Calu3 (cell line): ENCODE results near the gene LAMTOR3. TPM values are rescaled to one million over a fixed set of nuclear protein-coding genes. Genes with fewer than 3 reads are reported as not detected.

ENCODE experiments used
- Bru-seq: library from RNA; stranded (reverse); fragments of 400-500 nt; gene quantifications from one replicate; lab custom pipeline; 2021; lab: Mats Ljungman, UMichigan
- BruChase-seq, 2 experiments: library from RNA; stranded (reverse); fragments of 400-500 nt; gene quantifications; one replicate each; lab custom pipeline; 2021; lab: Mats Ljungman, UMichigan
- BruUV-seq: library from RNA; stranded (reverse); fragments of 400-500 nt; replicated peaks from 2 replicates; lab custom pipeline; 2021; lab: Mats Ljungman, UMichigan
- CTCF ChIA-PET: fragments of 300-600 bp; sonication (Branson Sonifier 250); formaldehyde crosslinking; loops from one replicate; lab custom pipeline; 2022; ENCODE audit warnings: antibody characterized with exemption; lab: Charles Lee
- DNase-seq: peaks from one replicate; pipeline ENCODE4 v3.0.0; 2022
- H3K27ac Mint-ChIP-seq: one replicate; pipeline ENCODE4 v1.8.0; 2022; ENCODE audit warnings: mixed read lengths; ENCODE audit not compliant: unreplicated experiment
- H3K27me3 Mint-ChIP-seq: one replicate; pipeline ENCODE4 v1.8.0; 2022; ENCODE audit warnings: mixed read lengths; ENCODE audit not compliant: unreplicated experiment
- H3K36me3 Mint-ChIP-seq: one replicate; pipeline ENCODE4 v1.8.0; 2022; ENCODE audit warnings: mild to moderate bottlenecking, moderate library complexity, mixed read lengths; ENCODE audit not compliant: insufficient read depth, unreplicated experiment
- H3K4me1 Mint-ChIP-seq: one replicate; pipeline ENCODE4 v1.8.0; 2022; ENCODE audit warnings: mild to moderate bottlenecking, low read depth, mixed read lengths; ENCODE audit not compliant: unreplicated experiment
- H3K4me3 Mint-ChIP-seq: one replicate; pipeline ENCODE4 v1.8.0; 2022; ENCODE audit warnings: mild to moderate bottlenecking, low read depth, moderate library complexity, mixed read lengths; ENCODE audit not compliant: unreplicated experiment
- H3K9me3 Mint-ChIP-seq: one replicate; pipeline ENCODE4 v1.8.0; 2022; ENCODE audit warnings: low read depth, mixed read lengths; ENCODE audit not compliant: unreplicated experiment
- CTCF ChIP-seq: fragments of 200-600 bp; IDR thresholded peaks from one replicate; pipeline ENCODE4 v1.8.0; 2022; ENCODE audit warnings: antibody characterized with exemption; ENCODE audit not compliant: unreplicated experiment
- intact Hi-C: fragments of 100-400 bp; cut with micrococcal nuclease; formaldehyde crosslinking; loops from one replicate; pipeline ENCODE4 v1.10.0; 2022; ENCODE audit not compliant: unreplicated experiment
- long read RNA-seq: library from polyadenylated mRNA; stranded (forward); transcript quantifications from one replicate; pipeline ENCODE4 v2.0.0, GENCODE V29; 2022
- total RNA-seq: library from RNA; stranded (reverse); gene quantifications from 2 replicates; pipeline ENCODE4 v1.2.3, GENCODE V29; 2022

The LAMTOR3 gene
- total RNA-seq (19.2 and 21.5 TPM in 2 replicates), Bru-seq, nascent RNA (percentile 77 among the genes with signal in this experiment), BruChase-seq, experiment 1, labeled RNA remaining after a 6-hour chase (percentile 73 among the genes with signal in this experiment), BruChase-seq, experiment 2, labeled RNA remaining after a 2-hour chase (percentile 67 among the genes with signal in this experiment)
- long read RNA-seq, full-length matches to known transcripts: 60 of 62 reads
- long read RNA-seq, partial matches to known transcripts: 1 of 62 reads
- long read RNA-seq, other reads (novel, unspliced or antisense): 1 of 62 reads

- CTCF ChIA-PET: interaction anchor here (1.2 to 1.4 kb wide), 2 partner anchors 15 to 170 kb away, joined by 3 read pairs; no protein-coding TSS in a partner anchor
- no peak for TF ChIP-seq CTCF
- Mint-ChIP-seq H3K9me3 (no peaks in the 10 kb centered on the region), H3K36me3 (peaks cover 16% of the 10 kb centered on the region), H3K4me1 (peaks cover 8% of the 10 kb centered on the region), H3K4me3 (peak within 1 kb of the TSS; percentile 85), H3K27ac (peak within 1 kb of the TSS; percentile 86), H3K27me3 (no peaks in the 10 kb centered on the region)
- peak; percentile 81 for DNase-seq
- intact Hi-C loops: no loop called here
- BruUV-seq: no TSS peak
Observed at GRCh38 chr4:99894161-99894997, at the start of gene LAMTOR3. Gene LAMTOR3, minus strand, starts transcription at chr4:99894427. Its CDS starts 464 bp downstream, at chr4:99893963.

- intact Hi-C loops: no loop called here
- peaks cover 4% of the 10 kb centered on the region for H3K36me3 Mint-ChIP-seq
- H3K4me3 Mint-ChIP-seq: no peak overlapping the region
- H3K9me3 Mint-ChIP-seq: no peaks in the 10 kb centered on the region
- DNase-seq: no peak
- BruUV-seq: no TSS peak
- no peak overlapping the region for H3K27ac Mint-ChIP-seq
- H3K4me1 Mint-ChIP-seq: peaks cover 5% of the 10 kb centered on the region
- CTCF ChIA-PET: interaction anchor here (0.7 to 1.0 kb wide), 2 partner anchors 11 to 1075 kb away, joined by 3 read pairs; no protein-coding TSS in a partner anchor
- TF ChIP-seq CTCF: no peak
- H3K27me3 Mint-ChIP-seq: no peaks in the 10 kb centered on the region
Observed at GRCh38 chr4:99938243-99938753, 44.1 kb upstream of the LAMTOR3 start.

- no peaks in the 10 kb centered on the region for H3K27me3 Mint-ChIP-seq
- intact Hi-C loops: no loop called here
- CTCF ChIA-PET: no interaction called here
- DNase-seq: no peak
- H3K9me3 Mint-ChIP-seq: no peaks in the 10 kb centered on the region
- H3K4me1 Mint-ChIP-seq: no peaks in the 10 kb centered on the region
- no peak overlapping the region for H3K4me3 Mint-ChIP-seq
- BruUV-seq: no TSS peak
- H3K36me3 Mint-ChIP-seq: peaks cover 4% of the 10 kb centered on the region
- H3K27ac Mint-ChIP-seq: no peak overlapping the region
- TF ChIP-seq CTCF: no peak
Observed at GRCh38 chr4:99934891-99935290, 40.7 kb upstream of the LAMTOR3 start.

- Mint-ChIP-seq H3K27me3 (no peaks in the 10 kb centered on the region), H3K9me3 (no peaks in the 10 kb centered on the region), H3K4me3 (no peak overlapping the region), H3K27ac (no peak overlapping the region), H3K36me3 (peaks cover 5% of the 10 kb centered on the region), H3K4me1 (no peaks in the 10 kb centered on the region)
- intact Hi-C loops: no loop called here
- CTCF ChIA-PET: no interaction called here
- no peak for TF ChIP-seq CTCF
- DNase-seq: no peak
- BruUV-seq: no TSS peak
Observed at GRCh38 chr4:99927566-99927965, 33.3 kb upstream of the LAMTOR3 start.
